Uterus (tissue), 4 donors: ENCODE results near the gene ATG13. TPM values are rescaled to one million over a fixed set of nuclear protein-coding genes. Genes with fewer than 3 reads are reported as not detected.
A peak's percentile ranks its signal among the peaks of the same experiment; 100 is the strongest.
"Not testable (repeated sequence)": the region's sequence is repeated elsewhere in the genome, so short reads cannot be mapped to it uniquely, and the experiment has no call there.

Experiments used
- DNase-seq, 2 donors: peaks; one replicate each; pipeline ENCODE4 v3.0.0-alpha.2; 2019 to 2020
- H3K27ac ChIP-seq, 2 donors: fragments of 200-600 bp; sonication (generic); 1 replicate in 1 of 2; 2 replicates in 1 of 2; pipeline ENCODE4 v1.5.1; 2016 to 2018
- H3K27me3 ChIP-seq, 2 donors: fragments of 200-600 bp; sonication (generic); one replicate each; pipeline ENCODE4 v1.5.1; 2018 to 2019; ENCODE audit warnings: control low read depth in 1 of 2
- H3K36me3 ChIP-seq, 2 donors: fragments of 200-600 bp; sonication (generic); one replicate each; pipeline ENCODE4 v1.5.1; 2019; ENCODE audit warnings: control low read depth in 1 of 2
- H3K4me1 ChIP-seq, 2 donors: fragments of 200-600 bp; sonication (generic); one replicate each; pipeline ENCODE4 v1.5.1; 2018 to 2019; ENCODE audit warnings: control low read depth in 1 of 2
- H3K4me3 ChIP-seq, 2 donors: fragments of 200-600 bp; sonication (generic); 1 replicate in 1 of 2; 2 replicates in 1 of 2; pipeline ENCODE4 v1.5.1; 2018 to 2019; ENCODE audit warnings: mild to moderate bottlenecking in 1 of 2
- H3K9me3 ChIP-seq, 2 donors: fragments of 200-600 bp; sonication (generic); one replicate each; pipeline ENCODE4 v1.5.1; 2019; ENCODE audit warnings: control low read depth in 1 of 2
- POLR2A ChIP-seq, 2 donors: fragments of 450-650 bp; IDR thresholded peaks; one replicate each; pipeline ENCODE4 v1.6.1; 2016; ENCODE audit warnings: antibody characterized with exemption in 2 of 2, mild to moderate bottlenecking in 1 of 2, moderate library complexity in 1 of 2
- intact Hi-C: fragments of 100-400 bp; cut with DNase I; formaldehyde crosslinking; loops from one replicate; pipeline ENCODE4 v1.15.1; 2023; ENCODE audit warnings: low total_unique reads
- total RNA-seq, 4 donors: library from RNA; depleted of rRNA in 3 of 4; stranded (reverse); fragments of >200 nt in 3 of 4; gene quantifications; one replicate each; pipeline versions ENCODE4 v1.1.0 to v1.2.4, GENCODE V29; 2014 to 2023
- TF ChIP-seq, protein P1 (sequence below), 4 experiments: fragments of 200-600 bp in 2 of 4; fragments of 450-650 bp in 2 of 4; sonication (generic) in 2 of 4; IDR thresholded peaks; one replicate each; pipeline ENCODE4 v1.5.1; 2016 to 2019; ENCODE audit warnings: antibody characterized with exemption in 4 of 4, mild to moderate bottlenecking in 2 of 4, moderate library complexity in 1 of 4
- donor health status: DM: yes; HTN: yes; CAD: no.

The ATG13 gene
- total RNA-seq, 4 donors from 2014 or later: 51.8 to 102 (median 68.3) TPM

DNA sequence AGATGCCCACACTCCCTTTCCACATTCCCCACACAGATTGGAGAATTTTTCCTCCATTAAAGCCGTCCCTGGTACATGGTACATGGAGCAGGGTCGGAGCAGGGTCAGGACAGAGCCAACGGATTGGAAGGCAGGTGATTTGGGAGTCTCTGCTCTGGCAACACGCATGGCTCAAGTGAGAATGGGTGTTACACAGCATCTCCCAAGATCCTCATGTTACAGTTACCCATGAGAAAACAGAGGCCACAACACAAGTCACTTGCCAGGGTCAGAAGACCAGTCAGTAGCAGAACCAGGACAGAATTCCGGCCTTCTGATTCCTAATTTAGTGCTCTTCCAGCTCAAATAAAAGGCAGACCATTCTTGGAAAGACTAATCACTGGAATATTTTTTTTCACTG lies 94.0 kb downstream of the ATG13 start:
- no peaks in the 10 kb centered on the region for H3K36me3 ChIP-seq
- no peak for DNase-seq
- H3K4me3 ChIP-seq: no peak overlapping the region
- TF ChIP-seq POLR2A (IDR thresholded peaks at IDR 0.05): no peak
- TF ChIP-seq, protein P1, sequence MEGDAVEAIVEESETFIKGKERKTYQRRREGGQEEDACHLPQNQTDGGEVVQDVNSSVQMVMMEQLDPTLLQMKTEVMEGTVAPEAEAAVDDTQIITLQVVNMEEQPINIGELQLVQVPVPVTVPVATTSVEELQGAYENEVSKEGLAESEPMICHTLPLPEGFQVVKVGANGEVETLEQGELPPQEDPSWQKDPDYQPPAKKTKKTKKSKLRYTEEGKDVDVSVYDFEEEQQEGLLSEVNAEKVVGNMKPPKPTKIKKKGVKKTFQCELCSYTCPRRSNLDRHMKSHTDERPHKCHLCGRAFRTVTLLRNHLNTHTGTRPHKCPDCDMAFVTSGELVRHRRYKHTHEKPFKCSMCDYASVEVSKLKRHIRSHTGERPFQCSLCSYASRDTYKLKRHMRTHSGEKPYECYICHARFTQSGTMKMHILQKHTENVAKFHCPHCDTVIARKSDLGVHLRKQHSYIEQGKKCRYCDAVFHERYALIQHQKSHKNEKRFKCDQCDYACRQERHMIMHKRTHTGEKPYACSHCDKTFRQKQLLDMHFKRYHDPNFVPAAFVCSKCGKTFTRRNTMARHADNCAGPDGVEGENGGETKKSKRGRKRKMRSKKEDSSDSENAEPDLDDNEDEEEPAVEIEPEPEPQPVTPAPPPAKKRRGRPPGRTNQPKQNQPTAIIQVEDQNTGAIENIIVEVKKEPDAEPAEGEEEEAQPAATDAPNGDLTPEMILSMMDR (IDR thresholded peaks at IDR 0.05): no peak
- no peaks in the 10 kb centered on the region for H3K27me3 ChIP-seq
- H3K4me1 ChIP-seq: no peaks in the 10 kb centered on the region
- H3K27ac ChIP-seq: peak overlapping the region; percentile 87 to 90
- intact Hi-C loops: no loop called here
- H3K9me3 ChIP-seq: no peaks in the 10 kb centered on the region

GRCh38 chr11:46712874-46713576 lies 95.7 kb downstream of the ATG13 start:
- H3K27me3 ChIP-seq: no peaks in the 10 kb centered on the region
- no peaks in the 10 kb centered on the region for H3K36me3 ChIP-seq
- TF ChIP-seq POLR2A (IDR thresholded peaks at IDR 0.05): no peak
- TF ChIP-seq, protein P1 (IDR thresholded peaks at IDR 0.05): no peak
- intact Hi-C loops: no loop called here
- no peaks in the 10 kb centered on the region for H3K9me3 ChIP-seq
- no peaks in the 10 kb centered on the region for H3K4me1 ChIP-seq
- no peak for DNase-seq
- peak overlapping the region in 1 of 2 donors; percentile 90 for H3K27ac ChIP-seq
- H3K4me3 ChIP-seq: no peak overlapping the region

- DNase-seq, H3K9me3 ChIP-seq, H3K4me3 ChIP-seq, H3K27me3 ChIP-seq, H3K27ac ChIP-seq, H3K36me3 ChIP-seq, intact Hi-C loops, H3K4me1 ChIP-seq: not testable (repeated sequence)
Observed at GRCh38 chr11:46717825-46718154, 100.4 kb downstream of the ATG13 start.

- Histone ChIP-seq H3K27me3 (no peaks in the 10 kb centered on the region), H3K36me3 (no peaks in the 10 kb centered on the region), H3K27ac (no peak overlapping the region), H3K4me3 (no peak overlapping the region), H3K9me3 (no peaks in the 10 kb centered on the region), H3K4me1 (no peaks in the 10 kb centered on the region)
- TF ChIP-seq POLR2A (IDR thresholded peaks at IDR 0.05): no peak
- TF ChIP-seq, protein P1 (IDR thresholded peaks at IDR 0.05): no peak
- intact Hi-C loops: no loop called here
- no peak for DNase-seq
Observed at GRCh38 chr11:46718155-46719019, 101.0 kb downstream of the ATG13 start.

GRCh38 chr11:46719048-46719542 lies 101.7 kb downstream of the ATG13 start, which contains the start of gene F2:
F2 (plus strand) TSS chr11:46719213; CDS start chr11:46719236, 23 bp downstream.
- TF ChIP-seq POLR2A (IDR thresholded peaks at IDR 0.05): no peak
- TF ChIP-seq, protein P1 (IDR thresholded peaks at IDR 0.05): no peak
- H3K4me3 ChIP-seq: no peak within 1 kb of the TSS
- intact Hi-C loops: no loop called here
- H3K27ac ChIP-seq: no peak within 1 kb of the TSS
- no peaks in the 10 kb centered on the region for H3K27me3 ChIP-seq
- no peaks in the 10 kb centered on the region for H3K36me3 ChIP-seq
- H3K9me3 ChIP-seq: no peaks in the 10 kb centered on the region
- no peaks in the 10 kb centered on the region for H3K4me1 ChIP-seq
- no peak for DNase-seq
